GM19397 (cell line): ENCODE results near the gene ARTN.

Experiments used
- ATAC-seq: cut with Tn5 transposase; IDR thresholded peaks from one replicate; pipeline ENCODE4 v1.9.1; 2021; ENCODE audit warnings: mild to moderate bottlenecking, moderate library complexity; ENCODE audit not compliant: unreplicated experiment

The ARTN gene

GRCh38 chr1:43983253-43983899 is 49.8 kb downstream of the ARTN start:
- no peak for ATAC-seq

- ATAC-seq, result no peak
These were observed 51.3 kb downstream of the ARTN start for GRCh38 chr1:43984855-43985254.

- no peak for ATAC-seq
These were observed 52.5 kb downstream of the ARTN start for GRCh38 chr1:43985984-43986595.

- no peak for ATAC-seq
These were observed 53.1 kb downstream of the ARTN start for GRCh38 chr1:43986712-43987111.
